Left renal cortex interstitium (tissue), 4 donors: ENCODE data around the gene TMEM132C. TPM values are rescaled to one million over a fixed set of nuclear protein-coding genes. Genes with fewer than 3 reads are reported as not detected.

Experiments used
- DNase-seq, 4 donors: peaks; one replicate each; pipeline ENCODE4 v3.0.0-alpha.2; 2013; ENCODE audit warnings: low read depth in 4 of 4, low spot score in 2 of 4, missing footprints in 1 of 4
- polyA plus RNA-seq, 4 donors: library from polyadenylated mRNA; unstranded; fragments of 120-200 nt; gene quantifications; one replicate each; pipeline ENCODE4 v1.2.1, GENCODE V29; 2013; ENCODE audit not compliant: insufficient read length in 4 of 4

TMEM132C gene
- polyA plus RNA-seq, 4 donors: 1.9 to 3.8 (median 2.4) TPM

DNA sequence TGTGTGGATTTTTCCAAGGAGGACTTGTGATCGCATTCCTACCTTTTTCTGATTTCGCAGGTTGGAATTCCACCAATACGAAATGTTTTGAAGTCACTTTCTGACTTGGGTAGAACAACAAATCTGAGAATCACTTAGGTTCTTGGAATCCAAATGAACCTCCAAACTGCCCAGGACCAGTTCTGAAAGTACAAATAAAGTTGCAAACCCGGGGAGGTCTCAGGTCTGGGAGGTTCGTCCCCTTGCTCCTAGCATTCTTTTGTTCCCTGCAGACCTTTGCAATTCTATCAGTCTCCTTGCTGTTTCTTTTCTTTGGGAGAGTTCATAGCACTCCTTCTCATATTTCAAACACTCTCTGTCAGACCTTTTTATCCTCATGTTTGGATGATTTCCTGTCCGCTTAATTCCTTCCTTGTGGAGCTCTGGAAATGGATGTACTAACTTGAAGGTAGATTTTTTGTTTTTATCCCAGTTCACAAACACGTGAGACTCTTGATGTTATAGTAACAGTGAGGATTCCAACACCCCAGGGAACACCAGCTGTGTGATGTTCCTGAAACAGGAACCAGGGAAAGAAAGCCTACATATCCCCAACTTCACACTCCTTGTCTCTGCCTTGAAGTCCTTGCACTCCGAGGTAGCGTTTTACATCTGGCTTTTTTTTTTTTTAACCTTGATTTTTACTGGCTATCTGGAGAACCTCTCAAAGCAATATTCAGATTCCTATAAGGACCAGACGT, 70.6 kb downstream of the TMEM132C start:
- peak in 1 of 4 donors; percentile 66 for DNase-seq

DNA sequence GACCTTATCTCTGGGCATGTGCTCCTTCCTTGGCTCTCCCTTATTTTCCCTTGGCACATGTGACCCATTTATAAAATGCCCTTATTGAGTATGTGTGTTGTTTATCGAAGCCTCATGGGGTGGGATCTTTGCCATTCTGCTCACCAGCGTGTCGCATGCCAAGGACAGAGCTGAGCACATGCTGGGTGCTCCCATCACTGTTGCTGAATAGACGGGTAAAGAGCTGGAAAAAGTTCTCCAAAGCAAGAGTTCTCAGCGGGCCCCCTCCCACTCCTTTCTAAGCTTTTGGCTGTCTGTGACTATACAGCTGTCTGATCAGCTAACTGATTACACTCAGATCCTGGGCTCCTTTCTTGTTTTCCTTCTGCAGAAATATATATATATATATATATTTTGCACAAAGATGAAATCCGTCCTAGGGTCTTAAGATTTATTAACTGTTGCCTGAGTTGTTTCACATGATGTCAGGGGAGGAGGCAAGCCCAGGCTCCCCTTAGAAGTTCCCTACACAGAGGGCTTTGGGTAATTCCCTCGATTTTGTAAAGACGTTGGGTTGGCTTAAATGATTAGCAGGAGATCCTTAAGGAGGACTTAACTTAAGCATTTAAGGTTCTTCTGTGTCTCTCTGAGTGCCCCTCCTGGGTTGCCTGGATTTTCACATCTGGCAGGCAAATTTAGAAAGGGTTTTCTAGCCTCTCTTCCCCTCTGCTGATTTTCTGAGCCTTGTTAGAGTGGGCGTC, 71.6 kb downstream of the TMEM132C start:
- DNase-seq: no peak

DNA sequence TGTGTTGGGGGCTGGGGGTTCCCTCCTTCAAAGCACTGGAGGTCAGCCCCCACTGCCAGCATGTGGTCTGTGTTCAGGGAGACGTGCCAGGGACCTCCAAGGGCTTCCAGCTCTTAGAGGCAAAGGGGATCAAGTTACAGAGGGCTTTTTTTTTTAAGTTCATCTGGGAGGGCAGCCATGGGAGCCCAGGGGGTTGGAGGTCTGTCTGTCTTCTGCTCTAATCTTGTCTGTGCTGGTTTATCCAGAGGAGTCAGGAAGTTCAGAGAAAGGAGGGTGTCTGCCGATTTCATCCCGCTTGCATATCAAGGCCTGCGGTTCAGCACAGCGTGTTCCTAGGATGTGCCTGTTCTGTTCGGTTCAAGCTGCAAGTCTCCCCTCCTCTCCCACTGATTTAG, 72.2 kb downstream of the TMEM132C start:
- DNase-seq: no peak

DNA sequence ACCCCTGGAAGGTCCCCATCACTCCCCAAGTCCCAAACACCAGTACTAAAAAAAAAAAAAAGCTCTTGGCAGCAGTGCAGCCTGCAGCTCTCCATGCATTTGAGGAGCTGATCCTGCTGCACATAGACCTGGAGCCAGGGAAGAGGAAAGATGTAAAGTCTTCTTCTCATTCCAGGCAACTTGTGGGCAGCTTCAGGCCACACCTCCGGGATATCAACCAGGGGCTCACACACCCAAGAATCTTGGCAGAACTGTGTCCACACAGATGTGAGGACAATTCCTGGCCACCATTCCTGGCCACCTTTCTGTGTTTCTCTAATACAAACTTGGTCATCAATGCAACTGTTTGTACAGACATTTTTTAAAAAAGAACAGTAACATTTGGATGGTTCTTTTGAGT, 72.7 kb downstream of the TMEM132C start:
- DNase-seq: no peak

DNA sequence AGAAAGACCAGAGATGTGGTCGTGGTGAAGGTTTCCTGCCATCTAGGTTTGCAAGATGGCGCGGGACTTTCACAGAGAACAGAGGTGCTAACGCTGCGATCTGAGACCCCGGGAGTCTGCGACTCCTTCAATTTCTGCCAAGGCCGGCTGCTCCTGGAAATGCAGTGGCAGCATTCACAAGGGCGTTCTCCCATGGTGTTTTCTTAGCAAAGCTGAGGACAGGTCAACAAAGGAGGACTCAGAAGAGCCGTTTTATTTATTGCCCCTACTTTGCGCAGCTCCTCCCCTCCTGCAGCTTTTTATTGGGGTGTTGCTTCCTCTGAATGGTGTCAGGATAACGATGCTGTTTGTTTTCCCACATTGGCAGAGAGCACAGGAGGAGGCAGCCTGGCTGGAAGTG, 86.3 kb downstream of the TMEM132C start:
- DNase-seq: no peak

DNA sequence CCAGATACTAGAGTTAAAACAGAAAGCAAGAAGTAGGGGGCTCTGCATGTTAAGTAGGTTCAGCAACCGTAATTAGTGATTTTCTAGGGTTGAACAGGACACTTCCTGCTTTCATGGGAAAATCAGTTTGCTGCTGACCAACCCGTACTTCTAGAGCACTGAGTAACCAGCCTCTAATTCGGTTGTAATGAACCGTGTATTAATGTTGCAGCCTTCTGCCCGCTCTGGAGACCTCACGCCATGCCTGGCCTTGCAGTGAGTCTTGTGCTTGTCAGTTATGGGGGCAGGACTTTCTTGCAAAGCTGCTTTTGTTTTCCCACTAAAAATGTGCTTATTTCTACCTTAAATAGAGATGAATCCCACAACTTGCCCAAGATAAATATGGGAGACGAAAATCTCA, 89.6 kb downstream of the TMEM132C start:
- no peak for DNase-seq

DNA sequence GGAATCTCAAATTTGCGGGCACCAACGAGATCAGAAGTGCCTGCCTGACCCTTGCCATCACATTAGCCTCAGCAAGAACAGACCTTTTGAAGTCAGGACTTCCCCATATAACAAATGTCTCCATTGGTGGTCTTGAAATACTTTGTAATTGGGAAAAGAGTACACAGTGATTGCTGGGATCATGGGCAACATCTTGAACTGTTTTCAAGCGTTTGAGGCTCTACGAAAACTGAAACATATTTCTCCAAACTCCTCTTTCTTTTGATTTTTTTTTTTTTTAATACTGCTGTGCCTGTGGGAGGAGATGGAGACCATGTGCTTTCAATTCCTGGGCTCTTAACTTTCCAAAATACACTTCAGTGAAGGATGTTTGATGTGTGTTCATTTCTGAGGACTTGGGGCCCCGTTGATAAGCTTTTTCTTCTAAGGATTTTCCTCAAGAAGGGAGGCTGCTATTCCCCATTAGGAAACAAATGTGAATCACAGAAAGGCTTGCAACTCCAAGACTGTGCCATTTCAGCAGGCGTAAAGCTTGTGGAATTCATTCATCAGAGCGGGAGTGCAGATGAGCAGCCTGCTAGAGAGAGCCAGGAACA, 94.5 kb downstream of the TMEM132C start:
- no peak for DNase-seq

DNA sequence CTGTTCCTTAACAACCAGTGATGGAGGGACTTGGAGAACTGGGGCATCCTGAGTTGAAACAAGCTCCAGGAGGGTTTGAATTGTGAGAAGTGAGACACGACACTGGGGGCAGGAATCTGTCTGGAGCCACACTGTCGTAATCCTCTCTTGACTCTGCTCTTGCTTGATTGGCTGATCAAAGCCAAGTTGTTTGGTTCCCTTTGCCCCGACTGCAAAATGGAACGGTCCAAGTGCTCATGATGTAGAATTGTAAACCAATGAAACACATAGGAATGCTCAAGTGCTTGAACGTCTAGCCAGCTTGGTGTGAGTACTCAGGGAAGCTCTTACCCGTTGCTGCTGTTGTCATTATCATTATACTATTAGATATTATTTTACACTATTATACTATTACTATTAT, 98.1 kb downstream of the TMEM132C start:
- DNase-seq: no peak

DNA sequence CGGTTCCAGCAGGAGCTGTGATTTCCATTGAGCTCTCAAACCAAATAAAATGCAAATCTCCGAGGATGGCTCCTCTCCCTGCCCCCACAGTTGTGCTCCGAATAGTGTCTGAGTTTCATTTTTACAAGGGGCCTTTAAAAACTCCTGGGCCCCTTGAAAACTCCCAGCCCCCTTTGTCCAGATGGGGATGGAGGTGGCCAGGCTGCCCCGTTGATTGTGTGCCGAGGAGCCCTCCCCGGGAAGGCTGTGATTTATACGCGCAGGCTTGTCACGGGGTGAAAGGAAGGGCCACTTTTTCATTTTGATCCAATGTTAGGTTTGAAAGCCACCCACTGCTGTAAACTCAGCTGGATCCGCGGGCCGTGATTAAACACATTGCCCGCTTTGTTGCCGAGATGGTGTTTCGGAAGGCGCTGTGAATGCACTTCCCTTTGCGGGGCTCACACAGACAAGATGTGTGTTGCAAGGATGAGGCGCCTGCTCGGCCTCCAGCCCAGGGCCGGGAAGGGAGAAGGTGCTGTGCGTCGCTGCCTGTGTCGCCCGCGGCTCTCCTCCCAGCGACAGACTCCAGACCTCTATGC, 98.8 kb downstream of the TMEM132C start:
- DNase-seq: no peak

DNA sequence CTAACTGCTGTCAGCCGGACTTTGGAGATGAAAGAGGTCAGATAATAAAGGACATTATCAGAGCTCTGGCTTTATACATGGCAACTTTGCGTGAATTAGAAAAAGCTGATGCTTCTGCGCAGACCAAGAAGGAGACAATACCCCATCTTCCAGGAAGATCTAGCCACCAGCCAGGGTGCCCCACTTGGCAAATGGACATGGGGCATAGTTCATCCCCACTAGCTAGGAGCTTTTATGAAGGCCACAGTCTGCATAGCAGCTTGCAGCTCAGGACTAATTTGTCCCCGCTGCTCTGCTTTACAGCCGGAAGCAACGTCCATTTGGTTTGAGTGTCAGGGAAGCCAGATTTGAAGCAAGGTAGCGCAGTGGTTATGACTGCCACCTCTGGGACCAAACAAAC, 101.0 kb downstream of the TMEM132C start:
- DNase-seq: no peak

DNA sequence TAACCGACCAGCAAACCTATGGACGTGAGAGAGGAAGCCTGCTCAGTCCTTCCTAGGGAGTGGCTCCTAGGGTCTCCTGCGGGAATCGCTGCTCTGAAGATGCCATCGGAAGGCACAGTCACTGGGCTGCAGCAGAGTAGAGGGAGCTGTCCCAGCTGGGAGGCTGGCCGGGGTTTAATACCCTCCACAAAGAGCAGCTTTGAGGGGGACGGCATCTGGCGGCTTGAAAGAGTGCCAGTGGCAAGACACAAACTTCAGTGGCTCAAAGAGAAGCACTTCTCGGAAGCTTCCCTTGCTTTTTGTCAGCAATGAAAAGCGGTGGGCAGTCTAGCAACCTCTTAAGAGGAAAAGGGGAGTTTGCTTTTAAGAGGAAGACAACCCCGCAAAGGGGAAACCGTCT, 114.6 kb downstream of the TMEM132C start:
- DNase-seq: no peak

DNA sequence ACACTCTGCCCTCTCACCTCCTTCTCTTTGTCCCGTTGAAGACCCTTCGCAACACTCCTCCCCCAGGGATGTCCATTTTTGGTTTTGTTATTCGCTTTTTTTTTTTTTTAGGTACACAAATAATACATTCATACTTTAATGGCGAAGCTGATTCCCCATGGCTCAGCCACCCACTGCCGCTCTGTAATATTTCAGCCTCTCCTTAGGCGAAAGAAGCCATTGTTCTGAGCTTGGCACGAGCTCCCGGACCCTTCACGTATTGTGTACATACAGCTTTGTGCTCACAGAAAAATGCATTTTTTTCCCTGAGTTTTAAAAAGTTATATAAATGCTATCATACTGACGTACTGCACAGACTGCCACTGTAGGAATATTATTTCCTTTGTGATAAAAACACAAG, 115.0 kb downstream of the TMEM132C start:
- no peak for DNase-seq

DNA sequence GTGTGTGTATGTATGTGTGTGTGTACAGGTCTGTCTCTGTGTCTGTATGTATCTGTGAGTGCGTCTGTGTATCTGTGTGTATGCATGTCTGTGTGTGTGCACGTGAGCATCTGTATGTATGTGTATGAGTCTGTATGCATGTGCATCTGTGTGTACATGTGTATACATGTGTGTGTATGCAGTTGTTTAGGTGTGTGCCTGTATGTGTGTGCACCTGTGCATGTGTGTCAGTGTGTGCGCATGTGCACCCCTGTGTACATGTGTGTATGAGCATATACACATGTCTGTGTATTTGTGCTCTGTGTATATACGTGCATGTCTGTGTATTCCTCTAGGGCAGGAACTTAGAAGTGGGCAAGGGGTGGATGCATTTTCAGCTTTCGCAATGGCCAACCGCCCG, 116.0 kb downstream of the TMEM132C start:
- DNase-seq: no peak

DNA sequence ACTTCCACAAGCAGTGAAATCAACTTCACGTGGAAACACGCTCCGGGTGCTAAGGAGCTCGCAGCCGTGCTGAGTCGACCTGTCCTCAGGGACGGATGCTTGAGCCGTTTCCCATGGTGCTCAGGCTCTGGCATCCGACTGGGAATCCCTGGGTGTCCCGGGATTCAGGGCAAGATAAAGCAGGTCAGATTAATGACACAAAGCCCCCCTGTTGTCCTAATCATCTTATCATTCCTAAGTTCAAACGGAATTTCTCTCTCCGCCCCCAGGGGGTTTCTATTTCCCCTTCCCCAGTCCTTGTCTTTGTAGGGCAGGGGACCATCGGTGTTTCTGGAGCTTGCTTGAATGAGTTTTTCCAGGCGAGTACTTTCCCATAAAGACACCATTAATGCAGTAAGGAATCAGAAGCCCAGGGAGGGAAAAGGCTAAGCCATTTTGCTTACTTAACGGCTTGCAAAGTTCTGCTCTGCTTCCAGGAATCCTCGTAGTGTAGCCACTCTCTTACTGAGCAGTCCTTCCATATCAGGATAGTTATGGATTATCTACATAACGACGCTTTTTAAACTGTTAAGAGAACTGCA, 116.5 kb downstream of the TMEM132C start:
- no peak for DNase-seq

DNA sequence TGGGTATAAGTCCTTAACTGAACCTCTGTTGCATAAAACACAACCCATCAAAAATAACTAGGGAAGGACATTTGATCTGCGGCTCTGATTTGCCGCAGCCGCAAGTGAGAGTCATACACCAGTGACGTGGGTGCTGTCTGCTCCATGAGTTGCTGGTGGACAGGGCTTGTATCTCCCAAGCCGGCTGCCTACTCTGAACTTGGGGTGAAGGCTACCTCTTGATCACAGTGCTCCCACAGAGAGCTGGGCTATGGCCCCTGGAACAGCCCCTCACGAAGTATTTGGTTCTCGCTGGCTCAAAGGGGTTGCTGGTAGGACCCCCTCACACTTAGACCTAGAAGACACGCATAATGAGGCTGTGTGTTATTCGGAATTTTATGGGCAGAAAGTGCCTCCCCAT, 118.8 kb downstream of the TMEM132C start:
- no peak for DNase-seq

DNA sequence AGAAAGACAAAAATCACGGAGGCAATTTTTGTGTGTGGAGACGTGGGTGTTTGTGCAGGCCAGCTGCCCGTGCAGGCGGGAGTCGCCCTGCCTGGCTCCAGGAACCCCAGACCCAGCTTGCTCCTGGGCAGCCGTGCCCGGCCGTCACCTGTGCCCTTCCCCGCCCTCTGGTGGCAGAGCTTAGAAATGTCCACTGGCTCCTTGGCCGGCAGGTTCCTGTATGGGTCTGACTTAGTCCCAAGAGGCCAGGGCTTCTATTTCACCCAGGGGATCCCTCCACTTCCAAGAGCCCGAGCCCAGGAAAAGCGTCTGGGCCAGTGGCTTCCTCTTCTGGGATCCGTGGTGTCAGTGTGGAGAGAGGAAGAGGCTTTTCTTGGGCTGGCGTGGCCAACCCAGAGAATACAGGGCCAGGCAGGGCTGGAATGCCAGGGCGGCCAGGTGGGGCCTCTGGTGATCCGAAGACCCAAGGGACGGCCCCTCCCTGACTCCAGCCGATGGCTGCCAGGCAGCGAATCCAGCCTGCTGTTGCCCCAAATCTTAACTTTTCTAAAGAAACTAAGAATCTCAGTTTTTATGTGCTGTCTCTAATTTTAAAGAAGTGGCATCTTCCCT, 120.9 kb downstream of the TMEM132C start:
- DNase-seq: no peak

DNA sequence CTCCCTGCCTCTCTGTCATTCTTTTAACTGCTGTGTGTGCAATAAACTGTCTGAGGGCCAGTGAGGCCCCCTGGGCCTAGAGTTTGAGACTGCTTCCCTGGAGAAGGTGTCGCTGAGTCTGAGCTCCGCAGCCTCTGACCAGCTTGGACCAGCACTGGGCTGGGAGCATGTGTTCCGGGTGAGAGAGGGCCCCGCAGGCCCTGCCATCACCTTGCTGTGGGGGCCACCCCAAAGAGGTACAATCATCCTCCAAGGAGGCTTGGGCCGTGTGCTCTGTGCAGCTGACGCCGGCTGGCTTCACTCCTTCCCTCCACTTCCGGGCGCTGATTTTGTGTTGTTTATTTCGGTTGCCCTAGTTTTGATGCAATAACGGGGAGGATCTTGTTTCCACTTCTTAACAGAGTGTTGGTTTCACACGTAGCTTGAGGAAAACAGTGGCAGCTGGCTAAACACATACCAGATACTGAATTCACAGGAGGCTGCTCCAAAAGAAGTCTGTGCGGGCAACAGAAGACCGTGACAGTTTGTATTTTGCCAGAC, 121.6 kb downstream of the TMEM132C start:
- peak; percentile 55 to 66 (median 58) for DNase-seq

DNA sequence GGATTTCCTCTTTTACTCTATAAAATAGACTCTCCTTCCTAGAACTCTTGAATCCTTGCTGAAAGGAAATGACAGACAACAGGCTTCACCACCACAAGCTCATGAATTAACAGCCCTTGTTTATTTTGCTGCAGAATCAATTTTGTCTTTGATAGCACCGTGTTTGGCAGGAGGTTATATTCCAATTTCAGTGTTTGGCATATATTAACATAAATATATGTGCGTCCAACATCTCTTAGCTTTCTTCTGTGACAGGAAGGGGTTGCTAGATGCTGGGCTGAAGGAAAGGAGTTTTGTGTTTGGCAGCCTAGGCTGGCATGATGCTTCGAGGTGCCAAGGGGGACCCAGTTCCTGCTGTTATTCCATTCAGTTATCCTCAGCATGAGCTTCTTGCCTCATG, 126.4 kb downstream of the TMEM132C start:
- DNase-seq: no peak

DNA sequence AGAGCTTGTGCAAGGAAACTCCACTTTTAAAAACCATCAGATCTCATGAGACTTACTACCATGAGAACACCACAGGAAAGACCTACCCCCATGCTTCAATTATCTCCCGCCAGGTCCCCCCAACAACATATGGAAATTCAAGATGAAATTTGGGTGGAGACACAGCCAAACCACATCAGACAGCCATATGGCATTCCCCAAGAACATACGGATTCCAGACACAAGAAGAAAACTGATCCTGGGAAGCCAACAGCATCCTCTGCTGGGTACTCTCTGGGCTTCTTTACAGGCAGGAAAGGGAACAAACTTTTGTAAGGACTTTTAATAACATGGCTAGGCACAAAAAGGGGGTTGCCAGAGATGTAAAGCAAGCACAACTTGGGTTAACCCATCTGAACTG, 127.2 kb downstream of the TMEM132C start:
- no peak for DNase-seq

DNA sequence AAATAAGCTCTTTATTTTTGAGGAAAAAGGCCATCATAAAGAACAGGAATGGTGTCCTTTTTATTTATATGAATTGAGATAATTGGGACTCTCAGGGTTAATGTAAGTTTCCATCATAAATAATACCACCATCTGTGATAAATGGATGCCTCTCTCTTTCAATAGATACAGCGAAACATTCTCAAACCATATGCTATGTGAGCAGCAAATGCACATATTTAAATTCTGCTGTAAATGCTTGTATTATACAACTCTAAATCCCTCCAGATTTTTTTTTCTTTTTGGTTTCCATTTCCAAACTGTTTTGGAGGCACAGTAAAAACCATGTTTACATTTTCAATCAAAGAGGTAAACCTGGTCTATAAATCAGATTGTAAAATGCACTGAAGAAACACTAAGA, 132.3 kb downstream of the TMEM132C start:
- DNase-seq: no peak
